GM19455 (cell line): ENCODE data around the gene TRMT112.
"Not testable (repeated sequence)": the region's sequence is repeated elsewhere in the genome, so short reads cannot be mapped to it uniquely, and the experiment has no call there.

Source experiments
- ATAC-seq: cut with Tn5 transposase; IDR thresholded peaks from one replicate; pipeline ENCODE4 v1.9.1; 2021; ENCODE audit not compliant: unreplicated experiment

TRMT112 gene

DNA sequence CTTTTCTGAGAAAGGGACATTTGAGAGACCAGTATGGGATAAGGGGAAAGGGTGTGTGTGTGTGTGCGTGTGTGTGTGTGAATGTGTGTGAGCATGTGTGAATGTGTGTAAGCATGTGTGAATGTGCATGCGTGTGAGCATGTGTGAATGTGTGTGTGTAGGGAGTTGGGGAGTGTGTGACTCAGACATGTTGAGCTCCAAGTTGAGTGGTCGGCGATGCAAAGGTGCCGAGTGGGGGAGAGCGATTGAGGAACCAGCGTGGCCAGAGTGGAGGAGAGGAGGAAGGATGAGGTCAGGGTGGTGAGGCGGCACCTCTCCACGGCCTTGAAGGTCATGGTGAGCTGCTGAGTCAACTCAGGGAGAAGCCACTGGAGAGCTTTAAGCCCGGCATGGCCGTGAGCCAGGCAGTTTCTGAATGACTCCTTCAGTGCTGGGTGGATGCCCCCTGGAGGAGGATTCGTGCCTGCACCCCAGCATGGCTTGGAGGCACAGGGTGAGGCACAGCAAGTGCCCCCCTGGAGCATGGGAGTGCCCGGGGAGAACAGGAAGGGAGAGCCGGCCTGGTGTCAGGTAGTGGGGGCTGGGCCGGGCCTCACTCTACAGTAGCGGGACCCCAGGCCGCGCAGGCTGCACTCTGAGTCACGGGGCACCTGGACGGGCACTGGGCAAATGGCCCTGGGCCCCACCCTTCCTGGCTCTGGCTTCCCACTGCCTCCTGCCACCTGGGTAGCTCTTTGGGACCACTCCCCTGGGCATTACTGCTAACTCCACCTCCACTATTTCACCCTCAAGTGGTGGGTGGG, 14.4 kb upstream of the TRMT112 start:
- no peak for ATAC-seq

DNA sequence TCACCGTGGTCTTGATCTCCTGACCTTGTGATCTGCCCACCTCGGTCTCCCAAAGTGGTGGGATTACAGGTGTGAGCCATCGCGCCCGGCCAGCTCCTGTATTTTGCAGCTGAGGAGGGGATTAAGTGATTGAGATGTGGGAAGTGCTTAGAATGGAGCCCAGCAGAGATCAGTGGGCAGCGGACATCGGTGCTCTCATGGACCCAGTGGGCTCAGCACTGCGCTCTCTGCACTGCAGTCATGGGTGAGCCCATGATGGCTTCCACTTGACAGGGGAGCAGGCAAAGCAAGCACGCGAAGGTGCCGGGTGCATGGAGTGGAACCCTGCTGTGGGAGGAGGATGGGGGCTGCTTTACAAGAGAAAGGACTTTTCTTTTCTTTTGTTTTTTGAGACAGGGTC, 13.5 kb upstream of the TRMT112 start:
- no peak for ATAC-seq

DNA sequence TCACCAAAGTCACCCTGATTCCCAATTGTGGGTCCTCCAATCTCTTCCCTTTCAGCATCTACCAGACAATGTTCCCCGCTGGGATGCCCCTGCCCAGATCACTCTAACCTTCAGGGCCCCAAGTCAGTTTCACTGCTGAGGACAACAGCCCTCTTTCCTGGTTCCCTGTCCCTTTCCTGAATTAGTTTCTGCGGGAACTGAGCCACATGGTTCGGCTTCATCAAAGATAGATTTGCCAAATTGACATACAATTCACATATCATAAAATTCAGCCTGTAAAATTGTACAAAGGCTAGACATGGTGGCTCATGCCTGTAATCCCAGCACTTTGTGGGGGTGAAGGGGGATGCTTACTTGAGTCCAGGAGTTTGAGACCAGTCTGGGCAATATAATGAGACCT, 10.6 kb upstream of the TRMT112 start:
- ATAC-seq, result no peak

DNA sequence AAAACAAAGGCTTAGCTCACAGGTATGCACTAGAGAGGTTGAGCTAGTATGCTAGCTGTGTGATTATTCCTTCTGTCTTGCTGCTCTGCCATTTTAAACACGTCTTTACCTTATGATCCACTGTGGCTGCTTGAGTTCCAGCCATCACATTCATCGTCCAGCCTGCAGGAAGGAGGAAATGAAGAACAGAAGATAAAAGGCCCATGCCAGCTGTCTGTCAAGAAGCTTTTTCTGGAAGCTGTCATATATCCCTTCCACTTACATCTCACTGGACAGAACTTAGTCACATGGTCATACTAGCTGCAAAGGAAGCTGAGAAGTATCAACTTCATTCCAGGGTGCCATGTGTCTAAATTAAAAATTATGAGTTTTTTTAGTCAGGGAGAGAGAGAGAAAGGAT, 10.0 kb upstream of the TRMT112 start:
- ATAC-seq, result no peak

DNA sequence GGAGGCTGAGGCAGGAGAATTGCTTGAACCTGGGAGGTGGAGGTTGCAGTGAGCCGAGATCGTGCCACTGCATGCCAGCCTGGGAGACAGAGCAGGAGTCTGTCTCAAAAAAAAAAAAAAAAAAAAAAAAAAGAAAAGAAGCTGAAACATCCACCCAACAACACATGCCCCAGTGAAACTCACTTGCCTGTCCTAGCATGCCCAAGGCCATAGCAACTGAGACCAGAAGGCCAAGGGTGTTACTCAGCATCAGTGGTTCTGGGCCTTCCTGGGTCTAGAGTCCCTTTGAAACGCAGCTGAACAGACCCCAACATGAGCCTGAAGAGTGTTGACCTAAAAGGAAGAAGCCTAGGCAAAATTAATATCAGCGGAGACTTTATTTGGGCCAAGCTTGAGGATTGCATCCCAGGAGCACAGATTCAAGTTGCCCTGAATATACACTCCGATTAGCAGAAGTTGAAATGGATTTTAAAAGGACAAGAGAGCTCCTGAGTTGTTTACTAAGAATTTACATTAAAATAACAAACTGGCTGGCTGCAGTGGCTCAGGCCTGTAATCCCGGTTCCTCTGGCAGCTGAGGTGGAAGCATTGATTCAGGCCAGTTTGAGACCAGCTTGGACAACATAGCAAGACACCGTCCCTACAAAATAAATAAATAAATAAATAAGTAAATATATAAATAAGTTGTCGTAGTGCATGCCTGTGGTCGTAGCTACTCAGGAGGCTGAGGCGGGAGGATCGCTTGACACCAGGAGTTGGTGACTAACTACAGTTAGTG, 7.5 kb upstream of the TRMT112 start:
- no peak for ATAC-seq

DNA sequence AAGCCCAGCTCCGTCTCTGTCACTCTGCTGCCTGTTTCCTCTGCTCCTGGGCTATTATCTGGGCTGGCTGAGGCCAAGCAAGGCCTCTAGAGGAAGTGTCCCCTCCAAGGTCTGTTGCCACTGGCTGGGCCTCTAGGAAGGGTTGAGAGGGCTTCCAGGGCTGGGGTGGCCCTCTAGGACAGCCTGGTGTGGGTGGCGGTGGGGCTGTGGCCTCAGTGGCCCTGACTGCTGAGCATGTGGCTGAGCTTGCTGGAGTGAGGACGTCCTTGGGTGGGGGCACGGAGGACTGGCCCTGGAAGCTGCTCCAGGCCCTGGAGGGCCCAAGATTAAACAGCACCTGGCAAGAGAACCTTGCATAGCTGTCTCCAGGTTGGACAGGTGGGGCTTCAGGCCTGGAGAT, 6.6 kb upstream of the TRMT112 start:
- not testable (repeated sequence) for ATAC-seq

DNA sequence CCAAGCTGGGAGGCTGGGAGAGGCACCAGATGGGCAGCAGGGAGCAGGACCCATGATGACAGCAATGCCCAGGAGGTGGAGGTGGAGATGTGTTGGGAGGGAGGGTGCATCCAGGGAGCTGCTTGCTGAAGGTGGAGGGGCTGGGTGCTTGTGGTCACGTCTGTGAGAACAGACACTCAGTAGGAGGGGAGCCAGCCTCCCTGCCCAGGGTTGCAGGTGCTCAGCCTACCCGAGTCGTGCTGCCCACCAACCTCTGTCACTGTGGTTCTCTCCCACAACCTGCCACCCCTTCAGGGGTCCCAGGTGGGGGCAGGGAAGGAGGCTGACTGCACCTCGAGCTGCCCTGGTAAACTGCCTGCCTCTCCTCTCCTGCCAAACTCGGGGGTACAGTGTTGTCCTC, 6.0 kb upstream of the TRMT112 start:
- ATAC-seq, result no peak

DNA sequence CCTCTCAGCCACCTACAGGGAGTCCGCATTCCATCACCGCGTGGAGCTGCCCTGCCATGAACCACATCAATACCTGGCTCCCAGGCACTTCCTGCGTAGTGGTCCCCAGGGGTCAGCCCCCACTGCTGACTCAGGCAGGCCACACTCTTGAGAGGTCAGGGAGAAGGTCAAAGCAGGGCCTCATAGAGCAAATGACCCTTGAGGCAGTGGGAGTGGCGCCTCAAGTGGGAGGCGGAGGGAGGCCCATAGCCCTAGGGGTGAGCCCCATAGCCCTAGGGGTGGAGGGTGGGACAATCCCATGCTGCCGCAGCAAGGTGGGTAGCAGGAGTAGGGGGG, 5.5 kb upstream of the TRMT112 start:
- no peak for ATAC-seq

DNA sequence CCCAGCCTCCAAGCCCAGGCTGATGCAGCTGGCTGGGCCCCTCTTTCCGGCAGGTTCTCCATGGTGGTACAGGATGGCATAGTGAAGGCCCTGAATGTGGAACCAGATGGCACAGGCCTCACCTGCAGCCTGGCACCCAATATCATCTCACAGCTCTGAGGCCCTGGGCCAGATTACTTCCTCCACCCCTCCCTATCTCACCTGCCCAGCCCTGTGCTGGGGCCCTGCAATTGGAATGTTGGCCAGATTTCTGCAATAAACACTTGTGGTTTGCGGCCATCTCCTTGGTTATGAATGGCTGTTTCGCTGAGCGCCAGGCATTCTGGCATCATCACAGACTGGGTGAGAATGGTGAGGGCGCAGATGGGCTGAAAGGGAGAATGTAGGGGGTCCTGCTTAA, 4.2 kb upstream of the TRMT112 start:
- no peak for ATAC-seq

DNA sequence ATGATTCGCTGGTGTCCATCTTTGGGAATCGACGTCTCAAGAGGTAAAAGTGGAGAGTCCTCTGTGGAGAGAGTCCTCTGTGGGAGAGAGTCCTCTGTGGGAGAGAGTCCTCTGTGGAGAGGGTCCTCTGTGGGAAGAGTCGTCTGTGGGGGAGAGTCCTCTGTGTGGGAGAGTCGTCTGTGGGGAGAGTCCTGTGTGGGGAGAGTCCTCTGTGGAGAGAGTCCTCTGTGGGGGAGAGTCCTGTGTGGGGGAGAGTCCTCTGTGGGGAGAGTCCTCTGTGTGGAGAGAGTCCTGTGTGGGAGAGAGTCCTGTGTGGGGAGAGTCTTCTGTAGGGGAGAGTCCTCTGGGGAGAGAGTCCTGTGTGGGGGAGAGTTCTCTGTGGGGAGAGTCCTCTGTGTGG, 3.7 kb upstream of the TRMT112 start:
- ATAC-seq, result no peak

DNA sequence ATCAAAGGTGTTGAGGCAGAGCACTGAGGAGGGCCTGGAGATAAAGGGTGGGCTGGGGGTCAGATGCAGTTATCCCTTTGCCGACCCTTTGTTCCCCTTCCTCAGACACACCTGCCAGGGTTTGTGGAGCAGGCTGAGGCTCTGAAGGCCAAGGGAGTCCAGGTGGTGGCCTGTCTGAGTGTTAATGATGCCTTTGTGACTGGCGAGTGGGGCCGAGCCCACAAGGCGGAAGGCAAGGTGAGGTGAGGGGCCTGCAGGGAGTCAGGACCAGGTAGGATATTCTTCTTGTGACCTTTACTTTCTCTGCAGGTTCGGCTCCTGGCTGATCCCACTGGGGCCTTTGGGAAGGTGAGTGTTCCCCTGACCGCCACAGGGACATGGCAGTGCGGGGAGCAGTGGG, 3.2 kb upstream of the TRMT112 start:
- ATAC-seq, result no peak

DNA sequence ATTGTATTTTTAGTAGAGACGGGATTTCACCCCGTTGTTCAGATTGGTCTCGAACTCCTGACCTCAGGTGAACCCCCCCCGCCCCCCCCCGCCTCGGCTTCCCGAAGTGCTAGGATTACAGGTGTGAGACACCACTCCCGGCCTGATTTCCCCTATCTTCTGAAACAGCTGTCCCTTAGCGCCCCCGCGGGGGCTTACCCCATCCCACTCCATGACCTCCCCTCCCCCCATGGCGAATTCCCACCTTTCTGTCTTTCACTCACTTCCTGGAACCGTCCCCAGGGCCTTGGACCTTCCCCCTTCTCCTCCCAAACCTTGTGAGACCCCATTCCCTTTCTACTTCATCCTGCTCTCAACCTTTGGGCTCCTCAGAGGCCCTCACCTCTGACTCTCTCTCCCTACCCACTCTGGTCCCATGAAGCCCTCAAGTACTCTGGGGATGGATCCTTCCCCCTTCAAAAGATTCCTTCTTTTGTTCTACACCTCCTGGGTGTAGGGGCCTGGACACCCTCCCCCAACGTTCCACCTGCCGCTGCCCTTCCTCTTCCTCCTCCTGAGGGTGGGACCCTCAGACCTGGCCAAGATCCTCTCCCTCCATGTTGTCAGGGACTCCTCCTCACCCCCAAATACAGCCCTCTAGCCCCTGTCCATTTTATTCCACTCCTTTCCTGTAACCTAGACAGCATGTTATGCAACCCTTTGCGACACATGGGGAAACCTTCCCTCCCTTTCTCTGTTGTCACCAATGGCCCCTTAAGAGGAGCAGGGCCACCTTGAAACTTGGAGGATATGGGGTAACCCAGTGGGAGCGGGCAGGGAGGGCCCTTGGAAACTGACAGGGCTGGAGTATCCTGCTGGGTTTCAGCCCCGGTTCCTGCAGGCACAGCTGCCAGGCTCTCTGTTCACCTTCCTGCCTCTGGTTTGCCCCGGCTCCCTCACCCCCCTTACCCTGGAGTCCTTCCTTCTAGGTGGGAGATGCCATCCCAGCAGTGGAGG, 1.7 kb upstream of the TRMT112 start:
- no peak for ATAC-seq

DNA sequence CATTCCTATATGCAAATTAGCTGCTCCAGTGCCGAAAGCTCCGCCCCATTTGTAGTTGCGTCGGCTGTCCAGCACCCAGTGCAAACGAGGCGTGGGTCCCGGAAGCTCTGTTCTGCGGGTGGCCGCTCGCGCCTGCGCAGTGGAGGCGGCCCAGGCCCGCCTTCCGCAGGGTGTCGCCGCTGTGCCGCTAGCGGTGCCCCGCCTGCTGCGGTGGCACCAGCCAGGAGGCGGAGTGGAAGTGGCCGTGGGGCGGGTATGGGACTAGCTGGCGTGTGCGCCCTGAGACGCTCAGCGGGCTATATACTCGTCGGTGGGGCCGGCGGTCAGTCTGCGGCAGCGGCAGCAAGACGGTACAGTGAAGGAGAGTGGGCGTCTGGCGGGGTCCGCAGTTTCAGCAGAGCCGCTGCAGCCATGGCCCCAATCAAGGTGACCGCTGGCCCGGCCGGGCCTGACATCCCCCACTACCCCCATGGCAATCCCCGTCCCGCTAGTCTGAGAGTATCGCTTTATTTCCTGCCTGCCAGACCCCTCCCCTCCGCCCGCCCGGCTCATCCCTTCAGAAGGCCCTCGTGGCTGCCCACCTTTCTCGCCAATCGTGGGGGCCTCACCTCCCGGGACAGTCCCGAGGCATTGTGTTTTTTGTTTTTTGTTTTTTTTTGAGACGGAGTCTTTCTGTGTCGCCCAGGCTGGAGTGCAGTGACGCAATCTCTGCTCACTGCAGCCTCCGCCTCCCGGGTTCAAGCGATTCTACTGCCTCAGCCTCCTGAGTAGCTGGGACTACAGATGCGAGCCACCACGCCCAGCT, 804 bp upstream of the TRMT112 start, which contains the start of gene PRDX5:
PRDX5 (plus strand) TSS at position 161 of the 805 bp plus-strand sequence; CDS start at position 256, 95 bp downstream.
- ATAC-seq, result peak; percentile 60

DNA sequence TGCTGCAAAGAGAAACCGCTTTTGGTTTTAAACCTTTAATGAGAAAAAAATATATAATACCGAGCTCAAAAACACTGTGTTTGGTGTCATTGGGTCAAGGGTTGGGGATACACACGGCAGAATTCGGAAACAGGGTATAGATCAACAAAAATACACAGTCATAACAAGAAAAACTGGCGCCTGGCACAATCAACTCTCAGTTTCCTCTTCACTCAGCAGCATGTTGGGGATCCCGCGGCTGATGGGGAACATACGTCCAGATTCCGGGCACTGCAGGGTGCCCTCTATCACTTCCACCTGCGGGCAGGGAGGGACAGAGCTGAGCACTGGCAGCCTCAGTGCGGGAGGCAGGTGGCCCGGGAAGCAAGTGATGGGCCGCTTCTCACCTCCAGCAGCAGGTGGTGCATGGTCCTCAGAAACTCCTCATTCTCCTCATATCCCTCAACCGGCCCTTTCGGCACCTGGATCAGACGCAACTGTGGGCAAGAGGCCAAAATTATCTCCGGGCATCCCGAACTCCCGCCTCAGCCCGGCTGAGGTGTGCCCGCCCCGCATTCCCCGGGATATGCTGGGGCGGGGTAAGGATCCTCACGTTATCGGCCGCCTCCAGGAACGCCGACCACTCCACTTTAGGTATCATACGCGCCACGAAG, 561 bp downstream of the TRMT112 start:
- no peak for ATAC-seq

DNA sequence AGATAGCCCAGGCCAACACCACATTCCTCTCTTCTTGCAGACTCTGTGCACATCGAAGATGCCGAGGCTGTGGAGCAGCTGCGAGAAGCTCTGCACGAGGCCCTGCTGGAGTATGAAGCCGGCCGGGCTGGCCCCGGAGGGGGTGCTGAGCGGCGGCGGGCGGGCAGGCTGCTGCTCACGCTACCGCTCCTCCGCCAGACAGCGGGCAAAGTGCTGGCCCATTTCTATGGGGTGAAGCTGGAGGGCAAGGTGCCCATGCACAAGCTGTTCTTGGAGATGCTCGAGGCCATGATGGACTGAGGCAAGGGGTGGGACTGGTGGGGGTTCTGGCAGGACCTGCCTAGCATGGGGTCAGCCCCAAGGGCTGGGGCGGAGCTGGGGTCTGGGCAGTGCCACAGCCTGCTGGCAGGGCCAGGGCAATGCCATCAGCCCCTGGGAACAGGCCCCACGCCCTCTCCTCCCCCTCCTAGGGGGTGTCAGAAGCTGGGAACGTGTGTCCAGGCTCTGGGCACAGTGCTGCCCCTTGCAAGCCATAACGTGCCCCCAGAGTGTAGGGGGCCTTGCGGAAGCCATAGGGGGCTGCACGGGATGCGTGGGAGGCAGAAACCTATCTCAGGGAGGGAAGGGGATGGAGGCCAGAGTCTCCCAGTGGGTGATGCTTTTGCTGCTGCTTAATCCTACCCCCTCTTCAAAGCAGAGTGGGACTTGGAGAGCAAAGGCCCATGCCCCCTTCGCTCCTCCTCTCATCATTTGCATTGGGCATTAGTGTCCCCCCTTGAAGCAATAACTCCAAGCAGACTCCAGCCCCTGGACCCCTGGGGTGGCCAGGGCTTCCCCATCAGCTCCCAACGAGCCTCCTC, 1.5 kb downstream of the TRMT112 start:
- ATAC-seq, result not testable (repeated sequence)

DNA sequence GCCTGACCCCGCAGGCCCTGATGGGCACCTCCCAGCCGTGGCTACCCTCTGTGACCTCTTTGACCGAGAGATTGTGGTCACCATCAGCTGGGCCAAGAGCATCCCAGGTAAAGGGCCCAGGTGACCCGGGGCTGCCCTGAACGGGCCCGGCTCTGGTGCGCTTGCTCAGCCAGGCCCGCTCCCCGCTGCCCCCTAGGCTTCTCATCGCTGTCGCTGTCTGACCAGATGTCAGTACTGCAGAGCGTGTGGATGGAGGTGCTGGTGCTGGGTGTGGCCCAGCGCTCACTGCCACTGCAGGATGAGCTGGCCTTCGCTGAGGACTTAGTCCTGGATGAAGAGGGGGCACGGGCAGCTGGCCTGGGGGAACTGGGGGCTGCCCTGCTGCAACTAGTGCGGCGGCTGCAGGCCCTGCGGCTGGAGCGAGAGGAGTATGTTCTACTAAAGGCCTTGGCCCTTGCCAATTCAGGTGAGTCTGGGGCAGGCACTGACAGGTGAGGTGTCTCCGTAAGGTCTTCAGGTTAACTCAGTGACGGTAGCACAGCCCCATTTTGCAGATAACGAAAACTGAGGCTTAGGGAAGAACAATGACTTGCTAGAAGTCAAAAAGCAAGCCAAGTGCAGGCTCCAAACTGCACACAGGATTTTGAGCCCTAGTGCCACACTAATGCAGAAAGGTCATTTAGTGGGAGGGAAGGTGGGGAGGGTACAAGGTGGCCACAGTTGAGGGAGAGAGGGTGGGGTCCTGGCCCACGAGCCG, 2.4 kb downstream of the TRMT112 start:
- ATAC-seq, result no peak

DNA sequence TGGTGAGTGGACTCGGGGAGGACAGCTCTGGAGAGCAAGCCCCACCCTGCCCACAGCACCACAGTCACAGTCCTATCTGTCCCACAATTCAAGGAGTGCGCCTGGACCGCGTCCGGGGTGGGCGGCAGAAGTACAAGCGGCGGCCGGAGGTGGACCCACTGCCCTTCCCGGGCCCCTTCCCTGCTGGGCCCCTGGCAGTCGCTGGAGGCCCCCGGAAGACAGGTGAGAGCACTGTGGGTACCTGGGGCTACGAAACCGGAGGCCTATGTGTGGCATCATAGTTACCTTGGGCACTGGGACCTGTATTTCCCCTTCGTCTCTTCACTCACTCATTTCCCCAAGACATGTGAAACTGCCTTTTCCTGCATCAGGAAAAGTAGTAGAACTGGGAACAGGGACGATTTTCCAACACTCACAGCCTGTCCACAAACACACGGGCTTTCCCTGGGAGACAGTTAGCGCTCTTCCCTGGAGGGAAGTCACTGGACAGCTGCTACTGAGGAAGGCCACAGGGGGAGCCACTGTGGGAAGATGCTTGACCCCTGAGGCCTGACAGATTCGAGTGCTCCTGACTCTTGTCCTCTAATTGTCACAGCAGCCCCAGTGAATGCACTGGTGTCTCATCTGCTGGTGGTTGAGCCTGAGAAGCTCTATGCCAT, 3.1 kb downstream of the TRMT112 start:
- no peak for ATAC-seq
